Skin of body (tissue), 2 donors: ENCODE results near the gene ITFG1. TPM values are rescaled to one million over a fixed set of nuclear protein-coding genes. Genes with fewer than 3 reads are reported as not detected.
"Not testable (repeated sequence)": the region's sequence is repeated elsewhere in the genome, so short reads cannot be mapped to it uniquely, and the experiment has no call there.

Source experiments
- DNase-seq: peaks from one replicate; lab custom pipeline; 2025; lab: John Stamatoyannopoulos, UW
- total RNA-seq: library from RNA; depleted of rRNA; stranded (reverse); fragments of >200 nt; gene quantifications from one replicate; pipeline ENCODE4 v1.2.3, GENCODE V29; 2014

The ITFG1 gene
- total RNA-seq, 1 donor from 2014 or later = 55.6 TPM

DNA sequence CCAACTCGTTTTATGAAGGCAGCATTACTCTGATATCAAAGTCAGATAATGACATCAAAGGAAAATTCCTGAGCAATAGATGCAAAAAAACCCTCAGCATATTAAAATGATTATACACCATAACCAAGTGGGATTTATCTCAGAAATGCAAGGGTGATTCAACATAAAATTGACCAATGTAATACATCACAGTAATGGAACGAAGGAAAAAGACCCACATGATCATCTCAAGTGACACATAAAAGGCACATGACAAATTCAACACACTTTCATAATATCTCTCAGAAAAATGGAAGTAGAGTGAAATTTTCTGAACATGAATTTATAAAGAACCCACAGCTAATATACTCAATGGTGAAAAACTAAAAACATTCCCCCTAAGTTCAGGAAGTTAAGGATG is 118.8 kb downstream of the ITFG1 start:
- DNase-seq = no peak

DNA sequence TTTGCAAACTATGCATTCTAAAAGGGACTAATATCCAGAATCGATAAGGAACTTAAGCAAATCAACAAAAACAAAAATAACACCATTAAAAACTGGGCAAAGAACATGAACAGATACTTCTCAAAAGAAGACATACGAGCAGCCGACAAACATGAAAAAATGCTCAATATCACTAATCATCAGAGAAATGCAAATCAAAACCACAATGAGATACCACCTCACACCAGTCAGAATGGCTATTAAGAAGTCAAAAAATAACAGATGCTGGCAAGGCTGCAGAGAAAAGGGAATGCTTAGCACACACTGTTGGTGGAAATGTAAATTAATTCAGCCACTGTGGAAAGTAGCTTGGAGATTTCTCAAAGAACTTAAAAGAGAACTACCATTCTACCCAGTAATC is 130.3 kb downstream of the ITFG1 start:
- DNase-seq = not testable (repeated sequence)

DNA sequence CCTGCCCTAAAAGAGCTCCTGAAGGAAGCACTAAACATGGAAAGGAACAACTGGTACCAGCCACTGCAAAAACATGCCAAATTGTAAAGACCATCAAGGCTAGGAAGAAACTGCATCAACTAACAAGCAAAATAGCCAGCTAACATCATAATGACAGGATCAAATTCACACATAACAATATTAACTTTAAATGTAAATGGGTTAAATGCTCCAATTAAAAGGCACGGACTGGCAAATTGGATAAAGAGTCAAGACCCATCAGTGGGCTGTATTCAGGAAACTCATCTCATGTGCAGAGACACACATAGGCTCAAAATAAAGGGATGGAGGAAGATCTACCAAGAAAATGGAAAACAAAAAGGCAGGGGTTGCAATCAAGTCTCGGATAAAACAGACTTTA is 136.6 kb downstream of the ITFG1 start:
- DNase-seq = not testable (repeated sequence)

DNA sequence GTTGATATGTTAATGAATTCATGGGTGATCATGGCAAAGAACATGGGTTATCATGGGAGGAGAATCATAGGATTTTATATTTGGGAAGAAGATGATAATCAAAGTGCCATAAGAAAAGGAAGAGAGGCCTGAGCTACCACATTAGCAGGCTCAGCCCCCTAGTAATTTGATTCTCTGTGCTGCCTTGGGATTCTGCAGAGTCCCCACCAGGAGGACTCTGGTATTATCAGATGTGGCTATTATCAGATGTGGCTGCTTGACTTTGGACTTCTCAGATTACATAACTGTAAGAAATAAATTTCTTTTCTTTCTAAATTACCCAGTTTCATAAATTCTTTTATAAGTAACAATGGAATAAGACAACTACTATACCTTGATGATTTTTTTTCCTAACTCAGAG is 137.6 kb downstream of the ITFG1 start:
- DNase-seq = no peak

DNA sequence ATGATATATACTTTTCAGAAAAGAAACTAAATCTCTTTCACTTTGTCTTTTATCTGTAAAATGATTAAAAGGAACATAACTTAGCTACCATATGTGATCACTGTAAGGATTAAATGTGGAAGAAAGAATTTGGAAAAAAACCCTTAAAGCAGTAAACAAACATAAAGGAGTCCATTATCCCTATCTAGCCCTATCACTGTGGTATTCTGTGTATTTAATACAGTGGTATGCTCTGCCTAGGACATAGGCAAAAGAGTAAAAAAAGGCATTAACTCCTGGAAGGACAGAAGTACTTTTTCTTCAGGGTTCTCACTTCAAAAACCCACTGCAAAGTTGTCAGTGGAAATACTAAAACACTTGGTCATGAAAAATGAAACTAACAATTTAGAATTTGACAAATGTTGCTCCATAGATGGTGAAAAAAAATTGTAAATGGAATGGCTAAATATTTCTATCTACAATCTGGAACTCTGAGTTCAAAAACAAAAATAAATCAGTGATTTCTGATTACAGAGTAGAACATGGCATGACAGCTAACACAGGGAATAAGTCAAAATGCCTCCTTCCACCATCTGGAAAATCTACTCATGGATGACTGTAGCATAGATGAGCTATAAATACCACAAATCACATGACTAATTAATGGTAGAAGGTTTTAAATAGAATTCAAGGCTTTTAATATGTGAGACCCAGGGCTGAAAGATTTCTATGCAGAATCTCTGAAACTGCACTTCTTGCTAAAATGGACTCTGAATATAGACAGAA is 140.1 kb downstream of the ITFG1 start:
- DNase-seq = no peak

DNA sequence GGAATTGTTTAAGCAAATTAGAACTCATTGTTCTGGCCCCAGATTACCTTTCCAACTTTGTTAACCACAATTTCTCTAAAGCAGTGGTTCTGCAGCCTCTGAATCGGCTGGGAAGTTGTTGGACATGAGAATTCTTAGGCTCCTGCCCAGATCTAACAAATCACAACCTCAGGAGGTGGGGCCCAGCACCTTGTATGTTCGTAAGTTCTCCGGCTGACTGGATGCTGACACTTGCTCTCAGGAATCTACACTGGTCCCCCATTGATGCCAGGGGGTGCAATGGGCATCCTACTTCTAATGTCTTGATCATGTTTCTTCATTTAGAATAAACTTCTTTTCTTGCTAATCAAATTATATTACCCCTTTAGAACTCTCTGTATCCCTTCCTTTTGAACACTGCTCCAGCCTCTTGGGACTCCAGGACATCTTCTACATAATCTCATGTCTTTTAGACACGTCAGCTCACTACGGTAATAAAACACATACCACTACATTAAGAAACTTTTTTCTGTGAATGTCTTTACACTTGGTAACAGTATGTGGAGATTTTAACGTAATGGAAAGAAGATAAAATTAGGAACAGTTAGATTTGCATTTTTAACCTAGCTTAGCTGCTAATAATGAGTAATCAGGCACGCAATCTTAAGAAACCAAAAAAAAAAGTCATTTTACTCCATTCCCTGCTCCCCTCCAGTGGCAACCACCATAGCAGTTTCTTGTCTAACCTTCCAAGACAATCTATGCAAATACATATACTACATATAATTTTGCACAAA is 143.2 kb downstream of the ITFG1 start:
- DNase-seq = no peak

DNA sequence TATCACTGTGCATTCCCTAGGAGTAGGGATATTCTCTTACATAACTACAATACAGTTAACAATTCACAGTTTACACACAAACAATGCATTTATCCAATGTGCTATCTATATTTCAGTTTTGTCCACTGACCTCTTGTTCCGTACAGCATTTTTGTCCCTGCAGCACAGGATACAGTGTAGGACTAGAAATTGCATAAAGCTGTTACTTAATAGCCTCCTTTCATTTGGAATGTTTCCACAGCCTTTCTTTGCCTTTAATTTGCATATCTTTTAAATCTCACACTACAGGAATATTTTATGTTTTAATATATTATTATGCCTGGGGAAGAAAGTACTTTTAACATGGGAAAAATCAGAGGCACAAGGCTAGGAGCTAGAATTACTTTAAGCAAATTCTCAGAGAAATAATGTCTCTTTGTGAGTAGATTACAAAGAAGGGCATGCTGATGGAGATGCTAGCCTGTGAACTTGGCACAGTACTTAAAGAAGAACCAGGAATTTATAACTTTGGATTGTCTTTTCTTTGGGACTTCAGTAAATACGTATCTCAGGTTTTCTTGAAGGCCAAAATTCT is 144.3 kb downstream of the ITFG1 start:
- no peak for DNase-seq

DNA sequence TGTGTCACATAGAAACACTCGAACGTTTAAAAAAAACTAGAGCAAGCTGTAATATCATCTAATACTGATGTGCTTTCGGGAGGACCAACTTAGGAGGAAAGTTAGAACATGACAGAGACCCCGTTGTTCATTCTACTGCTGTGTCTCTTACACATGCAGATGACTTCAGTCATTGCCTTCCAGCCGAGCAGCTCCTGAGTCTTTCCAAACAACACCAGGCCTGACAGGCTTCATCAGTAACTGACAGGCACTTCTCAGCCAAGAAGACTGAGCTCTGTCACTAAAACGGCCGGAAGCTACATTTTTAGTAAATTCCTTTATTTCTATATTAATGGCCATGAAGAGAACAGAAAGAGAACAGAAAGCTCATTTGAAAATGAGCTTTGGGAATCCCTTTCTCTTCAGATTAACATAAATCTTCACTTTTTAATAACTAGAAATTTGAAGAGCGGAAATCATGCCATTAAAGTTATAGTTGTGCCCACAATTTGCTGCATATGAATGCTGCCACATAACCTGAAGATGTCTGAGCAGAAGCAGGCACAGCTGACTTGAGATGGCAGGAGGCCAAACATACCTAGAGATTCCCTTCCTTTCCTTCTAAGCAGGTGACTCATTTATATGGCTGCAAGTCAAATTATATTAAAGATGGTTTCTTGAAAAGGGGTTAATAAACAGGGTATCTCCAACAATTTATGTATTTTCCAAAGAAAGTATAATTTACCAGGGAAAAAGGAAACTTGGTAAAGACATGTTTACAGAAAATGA is 148.9 kb downstream of the ITFG1 start:
- peak; percentile 6 for DNase-seq

DNA sequence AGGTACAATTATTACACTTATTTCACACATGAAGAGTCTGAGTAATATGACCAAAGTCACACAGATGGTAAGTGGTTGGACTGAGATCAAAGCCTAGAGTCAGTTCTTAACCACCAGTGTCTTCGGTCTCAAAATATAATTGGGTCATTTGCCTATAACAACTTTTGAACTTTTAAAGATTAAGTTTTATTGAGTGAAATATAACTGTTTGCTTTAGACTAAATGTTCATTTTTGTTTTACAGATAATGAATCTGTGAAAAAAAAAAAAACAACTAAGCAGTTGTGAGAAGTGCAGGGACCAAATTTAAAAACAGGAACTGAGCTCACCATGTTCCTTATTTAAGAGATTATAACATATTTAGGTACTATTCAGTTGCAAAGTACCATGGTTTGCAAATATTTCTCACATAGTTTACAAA is 150.1 kb downstream of the ITFG1 start:
- no peak for DNase-seq

DNA sequence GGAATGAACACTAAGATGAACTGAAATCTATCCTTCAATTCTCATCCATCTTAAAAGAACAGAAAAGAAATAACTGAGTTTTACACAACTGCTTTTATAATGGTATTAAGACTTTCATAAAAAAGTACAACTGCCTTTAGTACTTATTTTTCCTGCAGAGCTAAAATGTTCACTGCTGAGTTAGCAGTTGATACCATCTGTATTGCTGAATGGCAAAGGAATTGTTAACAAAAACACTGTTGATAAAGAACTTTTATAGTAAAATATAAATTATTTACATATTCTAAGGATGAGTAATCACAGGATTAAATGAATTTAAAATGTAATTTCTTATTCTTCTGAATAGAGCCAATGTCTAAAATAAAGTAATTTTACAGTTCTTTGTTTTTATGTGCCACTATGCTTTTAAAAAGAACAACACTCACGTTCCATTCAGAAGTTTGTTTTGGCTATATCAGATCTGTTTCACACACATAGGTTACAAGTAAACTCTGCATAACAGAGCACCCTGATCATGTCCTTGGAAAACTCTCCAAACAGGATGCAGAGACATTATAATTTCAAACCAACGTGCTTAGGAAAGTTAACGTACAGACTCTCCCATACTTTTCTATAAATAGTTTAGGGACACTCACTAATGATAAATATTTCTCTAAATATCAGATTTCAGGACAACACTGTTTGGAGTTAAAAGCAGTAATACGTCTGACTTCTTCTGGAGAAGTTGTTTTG is 151.1 kb downstream of the ITFG1 start:
- no peak for DNase-seq

DNA sequence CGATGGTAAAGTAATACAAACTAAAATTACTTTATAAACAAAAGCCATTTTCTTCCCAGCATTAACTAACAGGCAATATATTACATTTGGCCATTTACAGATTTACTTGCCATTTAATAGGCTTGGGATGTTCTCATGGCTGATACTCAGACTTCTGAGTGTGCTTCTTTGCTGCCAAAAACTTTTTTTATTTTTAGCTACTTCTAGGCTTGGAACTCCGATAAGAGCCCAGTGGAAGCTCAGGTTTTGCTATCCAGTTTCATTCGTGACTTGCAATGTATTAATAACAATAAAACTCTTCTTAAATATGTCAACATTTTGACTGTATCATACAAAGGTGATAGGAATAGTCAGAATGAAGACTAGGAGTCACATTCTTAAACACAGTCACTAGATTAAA is 152.3 kb downstream of the ITFG1 start:
- no peak for DNase-seq

DNA sequence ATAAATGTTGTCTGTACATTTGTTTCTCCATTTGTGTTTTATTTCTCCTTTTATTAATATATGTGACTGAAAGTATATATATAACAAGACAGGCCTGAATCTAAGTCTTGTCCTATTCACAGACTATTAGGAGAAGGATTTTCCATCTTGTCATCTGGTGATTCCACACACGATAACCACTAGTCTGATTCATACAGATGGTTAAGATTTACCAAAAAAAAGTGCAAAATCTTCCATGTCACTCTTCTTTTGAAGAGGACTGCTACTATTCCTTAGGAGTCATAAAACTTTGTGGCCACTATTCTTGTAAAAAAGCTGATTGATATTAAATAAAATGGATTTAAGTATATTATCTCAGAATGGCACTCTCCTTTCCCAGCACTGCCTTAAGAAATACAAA is 156.3 kb downstream of the ITFG1 start:
- no peak for DNase-seq

DNA sequence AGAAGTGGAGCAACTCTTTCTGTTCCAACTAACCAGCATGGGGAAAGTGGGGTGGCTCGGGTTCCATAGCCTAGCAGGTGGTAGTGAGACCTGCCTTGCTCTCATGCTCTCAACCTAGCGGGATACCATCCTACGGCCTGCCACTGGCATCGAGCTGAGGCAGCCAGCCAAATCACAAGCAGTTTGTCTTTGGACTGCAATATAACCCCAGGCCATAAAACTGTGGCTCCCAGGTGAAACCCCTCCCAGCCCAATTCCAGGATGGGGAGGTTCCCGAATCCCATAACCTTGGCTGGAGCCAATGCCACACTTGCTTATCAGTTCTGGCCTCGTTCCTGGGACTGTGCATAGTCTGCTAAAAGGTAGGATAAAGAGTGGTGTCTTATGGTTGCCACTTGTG is 161.3 kb downstream of the ITFG1 start:
- no peak for DNase-seq

DNA sequence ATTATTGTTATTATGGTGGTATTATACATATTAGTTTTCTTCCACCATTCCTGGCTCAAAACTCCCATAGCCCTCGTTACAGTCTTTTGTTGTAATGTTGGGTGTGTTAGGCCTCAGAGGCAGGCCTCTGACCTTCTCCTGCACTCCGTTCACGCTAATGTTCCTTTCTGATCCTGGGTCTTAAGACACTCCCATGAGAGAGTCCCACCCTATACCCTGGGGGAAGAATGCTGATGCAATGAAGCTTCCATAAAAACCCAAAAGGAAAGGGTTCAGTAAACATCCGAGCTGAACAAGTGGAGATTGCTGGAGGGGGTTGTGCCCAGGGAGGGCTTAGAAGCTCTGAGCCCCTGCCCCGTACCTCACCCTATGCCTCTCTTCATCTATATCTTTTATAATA is 175.9 kb downstream of the ITFG1 start:
- no peak for DNase-seq

DNA sequence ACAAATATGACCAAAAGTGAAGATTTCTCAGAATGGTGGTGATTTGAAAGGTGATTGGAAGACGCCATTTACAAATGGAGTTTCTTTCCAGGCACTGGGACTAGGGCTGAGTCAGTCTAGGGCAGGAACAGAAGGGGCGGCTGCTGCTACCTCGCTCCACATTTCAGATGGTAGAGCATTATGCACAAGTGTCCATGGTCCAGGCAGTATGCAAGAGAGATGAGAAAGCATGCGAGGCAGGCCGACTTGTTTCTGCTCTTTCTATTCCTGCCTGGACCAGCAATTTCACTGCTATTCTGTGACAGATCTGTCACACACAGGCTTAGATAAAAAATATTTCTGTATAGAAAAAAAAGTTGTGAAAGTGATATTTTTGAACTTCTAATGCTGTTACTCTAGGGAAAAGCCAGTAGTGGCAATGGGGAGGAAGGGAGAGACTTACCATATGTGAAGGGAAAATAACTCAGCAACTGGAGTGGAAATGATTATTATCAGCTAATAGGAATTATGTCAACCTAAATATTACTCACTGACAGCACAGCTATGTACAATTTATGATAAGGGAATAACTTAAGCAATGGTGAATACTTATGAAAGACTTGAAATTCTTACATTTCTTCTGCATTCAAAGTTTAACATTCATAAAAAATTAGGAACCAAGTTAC is 182.4 kb downstream of the ITFG1 start:
- DNase-seq = no peak

DNA sequence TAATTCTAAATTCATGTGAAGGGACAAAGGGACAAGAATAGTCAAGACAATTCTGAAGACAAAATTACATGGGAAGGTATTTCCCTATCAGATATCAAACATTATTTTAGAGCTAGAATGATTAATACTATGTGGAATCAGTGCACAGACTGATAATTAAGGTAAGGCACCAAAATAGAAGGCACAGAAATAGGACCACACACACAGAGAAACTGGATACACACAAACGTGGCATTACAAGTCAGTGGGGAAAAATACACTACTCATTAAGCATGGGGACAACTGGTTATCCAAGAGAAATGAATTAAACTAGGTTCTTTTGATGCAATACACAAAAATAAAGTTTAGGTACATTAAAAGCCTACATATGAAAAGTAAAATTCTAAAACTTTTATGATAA is 184.3 kb downstream of the ITFG1 start:
- no peak for DNase-seq

DNA sequence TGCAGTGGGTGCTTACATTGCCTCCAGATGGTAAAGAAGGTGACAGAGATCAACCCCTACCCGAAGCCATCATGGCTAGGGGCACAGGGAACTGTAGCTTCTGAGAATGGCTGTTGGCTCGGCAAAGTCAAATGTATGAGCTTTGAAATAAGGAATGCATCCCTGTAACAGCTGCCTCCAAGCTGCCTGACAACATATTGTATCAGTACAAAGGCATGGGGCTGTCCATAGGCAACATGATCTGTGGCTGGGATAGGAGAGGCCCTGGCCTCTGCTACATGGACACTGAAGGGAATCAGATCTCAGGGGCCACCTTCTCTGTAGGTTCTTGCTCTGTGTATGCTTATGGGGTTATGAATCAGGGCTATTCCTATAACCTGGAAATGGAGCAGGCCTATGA is 197.9 kb downstream of the ITFG1 start:
- no peak for DNase-seq

DNA sequence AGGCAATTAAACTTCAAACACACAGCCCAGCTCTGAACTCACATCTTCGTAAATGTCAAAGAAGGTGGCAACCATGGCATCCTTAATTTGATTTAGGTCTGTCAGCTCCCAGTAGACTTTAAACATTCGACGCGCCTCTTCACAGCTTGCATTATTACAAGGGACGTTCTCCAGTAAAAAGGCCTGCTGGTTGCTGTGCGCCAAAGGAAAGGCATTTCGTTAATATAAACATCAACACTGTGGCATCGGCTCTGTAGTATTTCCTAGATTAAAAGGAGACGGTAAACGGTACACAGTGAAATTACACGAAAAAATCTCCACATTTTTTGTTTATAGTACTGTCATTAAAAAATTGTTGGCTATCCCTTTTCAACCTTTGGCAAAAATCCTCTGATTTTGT is 200.4 kb downstream of the ITFG1 start:
- no peak for DNase-seq

DNA sequence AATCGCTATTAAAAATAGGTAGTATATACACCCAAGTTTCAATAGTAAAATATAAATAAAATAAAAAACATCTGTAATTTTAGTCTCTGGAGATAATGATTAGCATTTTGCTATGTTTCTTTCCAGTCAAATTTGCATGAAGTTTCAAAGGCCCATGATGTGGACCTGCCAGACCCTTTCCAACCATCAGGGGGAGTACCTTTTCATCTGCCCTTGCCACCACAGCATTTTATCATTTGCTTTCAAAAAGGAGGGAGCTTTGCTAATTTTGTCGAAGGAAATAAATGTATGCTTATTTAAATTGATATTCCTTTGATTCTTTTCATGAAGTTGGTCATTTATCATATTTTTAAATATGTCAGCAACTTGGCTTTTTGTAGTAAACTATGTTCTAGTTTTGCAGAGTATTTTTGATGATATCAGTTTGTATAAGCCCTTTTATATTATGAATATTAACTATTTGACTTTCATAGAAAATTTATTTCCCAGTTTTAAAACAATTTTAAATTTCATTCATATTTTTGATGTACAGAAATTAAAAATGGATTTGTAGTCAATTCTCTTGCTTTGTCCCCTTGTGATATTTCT is 201.9 kb downstream of the ITFG1 start:
- no peak for DNase-seq

DNA sequence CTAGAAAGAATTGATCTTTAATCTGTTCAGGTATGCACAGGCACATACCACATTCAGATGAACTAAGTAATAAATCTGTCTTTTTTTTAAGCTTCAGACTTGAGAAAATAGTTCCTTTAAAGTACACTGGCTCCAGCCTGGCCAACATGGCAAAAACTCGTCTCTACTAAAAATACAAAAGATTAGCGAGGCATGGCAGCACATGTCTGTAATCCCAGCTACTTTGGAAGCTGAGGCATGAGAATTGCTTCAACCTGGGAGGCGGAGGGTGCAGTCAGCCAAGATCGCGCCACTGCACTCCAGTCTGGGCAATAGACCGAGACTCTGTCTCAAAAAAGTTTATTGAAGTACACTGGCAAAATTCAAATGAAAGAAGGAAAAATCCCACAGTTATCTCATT is 206.1 kb downstream of the ITFG1 start:
- DNase-seq = no peak
